Stimulated activated CD8-positive, alpha-beta memory T cell treated with anti-CD3 and anti-CD28 coated beads, Interleukin-12 subunit alpha, Interleukin-12 subunit beta, amount 100 ng/mL, for 4 hours (primary cell): ENCODE measurements around the gene FLT1.

Experiments
- DNase-seq: peaks from one replicate; pipeline ENCODE4 v3.0.0-alpha.2; 2020; ENCODE audit warnings: low read depth

The FLT1 gene

GRCh38 chr13:28528848-28529247 is 33.9 kb upstream of the FLT1 start:
- DNase-seq, result no peak

GRCh38 chr13:28528388-28528787 is 33.5 kb upstream of the FLT1 start:
- no peak for DNase-seq

GRCh38 chr13:28527629-28528028 is 32.7 kb upstream of the FLT1 start:
- DNase-seq, result no peak

GRCh38 chr13:28526876-28527275 is 31.9 kb upstream of the FLT1 start:
- DNase-seq, result no peak

- DNase-seq, result no peak
Measured at GRCh38 chr13:28522871-28523270, 27.9 kb upstream of the FLT1 start.

GRCh38 chr13:28513745-28514144 is 18.8 kb upstream of the FLT1 start:
- no peak for DNase-seq

- DNase-seq, result no peak
Measured at GRCh38 chr13:28510542-28510941, 15.6 kb upstream of the FLT1 start.

GRCh38 chr13:28510066-28510465 is 15.1 kb upstream of the FLT1 start:
- DNase-seq, result no peak

- no peak for DNase-seq
Measured at GRCh38 chr13:28505543-28506135, 10.7 kb upstream of the FLT1 start.

- DNase-seq, result no peak
Measured at GRCh38 chr13:28503182-28503967, 8.4 kb upstream of the FLT1 start.

GRCh38 chr13:28501547-28501946 is 6.6 kb upstream of the FLT1 start:
- no peak for DNase-seq

GRCh38 chr13:28499609-28500008 is 4.7 kb upstream of the FLT1 start:
- no peak for DNase-seq

- DNase-seq, result no peak
Measured at GRCh38 chr13:28498481-28499115, 3.7 kb upstream of the FLT1 start.

GRCh38 chr13:28497143-28497876 is 2.4 kb upstream of the FLT1 start:
- no peak for DNase-seq

GRCh38 chr13:28496188-28496564 is 1.2 kb upstream of the FLT1 start:
- no peak for DNase-seq

GRCh38 chr13:28495538-28496187 is 735 bp upstream of the FLT1 start:
- no peak for DNase-seq

- no peak for DNase-seq
Measured at GRCh38 chr13:28494504-28494777, 487 bp downstream of the FLT1 start.

- no peak for DNase-seq
Measured at GRCh38 chr13:28493740-28494503, 1.0 kb downstream of the FLT1 start.

GRCh38 chr13:28492569-28493367 is 2.2 kb downstream of the FLT1 start:
- DNase-seq, result no peak

- DNase-seq, result no peak
Measured at GRCh38 chr13:28490061-28490460, 4.9 kb downstream of the FLT1 start.

- no peak for DNase-seq
Measured at GRCh38 chr13:28489524-28489931, 5.4 kb downstream of the FLT1 start.
